Heart right ventricle (tissue), 16 donors: ENCODE measurements around the gene FBXO33. TPM values are rescaled to one million over a fixed set of nuclear protein-coding genes. Genes with fewer than 3 reads are reported as not detected.

ENCODE experiments used
- ATAC-seq, 8 donors: fragments of 200-7000 bp; cut with Tn5 transposase; one replicate each; pipeline ENCODE4 v1.9.1; 2020; ENCODE audit warnings: mild to moderate bottlenecking in 8 of 8, moderate library complexity in 8 of 8, moderate number of reproducible peaks in 1 of 8
- DNase-seq, 2 donors: peaks; one replicate each; pipeline ENCODE4 v3.0.0-alpha.2; 2020
- H3K27ac ChIP-seq, 10 donors: fragments of 200-600 bp; sonication (generic) in 2 of 10; one replicate each; pipeline versions ENCODE4 v1.5.0 to v1.8.0; 2020 to 2022; ENCODE audit warnings: mild to moderate bottlenecking in 3 of 10
- H3K27me3 ChIP-seq, 7 donors: fragments of 200-600 bp; one replicate each; pipeline ENCODE4 v1.8.0; 2021 to 2022; ENCODE audit warnings: mild to moderate bottlenecking in 2 of 7
- H3K36me3 ChIP-seq, 9 donors: fragments of 200-600 bp; sonication (generic) in 1 of 9; one replicate each; pipeline versions ENCODE4 v1.5.0 to v1.8.0; 2020 to 2022; ENCODE audit warnings: mild to moderate bottlenecking in 2 of 9
- H3K4me1 ChIP-seq, 9 donors: fragments of 200-600 bp; sonication (generic) in 1 of 9; one replicate each; pipeline versions ENCODE4 v1.5.0 to v1.8.0; 2020 to 2022; ENCODE audit warnings: mild to moderate bottlenecking in 4 of 9
- H3K4me3 ChIP-seq, 10 donors: fragments of 200-600 bp; sonication (generic) in 2 of 10; one replicate each; pipeline versions ENCODE4 v1.5.0 to v1.8.0; 2020 to 2022; ENCODE audit warnings: mild to moderate bottlenecking in 7 of 10, moderate library complexity in 2 of 10
- H3K9me3 ChIP-seq, 11 donors: fragments of 200-600 bp in 10 of 11; sonication (generic) in 2 of 11; one replicate each; pipeline versions ENCODE4 v1.5.0 to v1.8.0; 2013 to 2022; ENCODE audit warnings: mild to moderate bottlenecking in 2 of 11, control low read depth in 1 of 11, moderate library complexity in 1 of 11
- CTCF ChIP-seq, 9 donors: fragments of 200-600 bp; sonication (generic) in 2 of 9; IDR thresholded peaks; one replicate each; pipeline versions ENCODE4 v1.5.0 to v1.8.0; 2021 to 2022; ENCODE audit warnings: antibody characterized with exemption in 9 of 9, mild to moderate bottlenecking in 5 of 9, moderate library complexity in 1 of 9
- WGBS, 2 donors: extraction: QIAGEN DNeasy Blood & Tissue Kit; methylation state at CpG; one replicate each; pipeline ENCODE4 v1.1.7; 2013; ENCODE audit warnings: inconsistent platforms in 1 of 2; 5-methylcytosine and 5-hydroxymethylcytosine counted together
- intact Hi-C, 10 donors: fragments of 100-400 bp; cut with DNase I; formaldehyde crosslinking; loops; one replicate each; pipeline versions ENCODE4 v1.11.1 to v1.14.2; 2022
- polyA plus RNA-seq, 2 donors: library from polyadenylated mRNA; stranded (reverse); fragments of 200-250 nt; gene quantifications; one replicate each; pipeline ENCODE4 v1.2.3, GENCODE V29; 2013
- total RNA-seq, 10 donors: library from RNA; stranded (reverse); fragmentation: NEBNext Ultra II Directional in 3 of 10; extraction: Animal tissue kit (Norgen Biotek cat#: 25700) in 3 of 10; gene quantifications; one replicate each; pipeline versions ENCODE4 v1.2.1 to v1.2.4, GENCODE V29; 2021 to 2023
- donor health status: Arrhythmogenic right ventricular cardiomyopathy.
- donor health status: ischemic (EF 13 %, LVEDD 7.1; RV severe dilation, severe dysfunction).
- donor health status: healthy with polysubstance abuse.
- donor health status: DM: no; HTN: yes; CAD: no.
- donor health status: DM: no; HTN: no; CAD: no.
- donor health status: ischemic (EF 25% LVEDD 6.9; RV normal size, moderate dysfunction).
- donor health status: ischemic (EF 25% LVEDD 5.7; RV mildly dilated, moderate dysfunction).
- donor health status: healthy.
- donor health status: DM: yes; HTN: yes; CAD: no.
- donor health status: Ischemic cardiomyopathy.
- donor health status: ischemic (EF 35%, LVEDD 5.7; RV mildly dilated, moderate dysfunction).
- donor health status: nonischemic (EF 11% LVEDD 7.7; RV severe dilation, severe dysfunction).
- donor health status: DM: yes; HTN: yes; CAD: no.
- donor health status: PGD.
- donor health status: ischemic (EF 29% LVEDD 5.4; RV normal size, mild dysfunction).
- donor health status: nonischemic (EF 23%, LVEDD 6.1; RV moderate dilation, normal function).

The FBXO33 gene
- total and polyA plus RNA-seq, 12 donors, result 2.8 to 6.8 (median 4.8) TPM

- Histone ChIP-seq H3K27ac (no peak overlapping the region), H3K4me3 (no peak overlapping the region), H3K9me3 (peaks cover 0 to 9% (median 0%) of the 10 kb centered on the region in 11 donors), H3K36me3 (no peaks in the 10 kb centered on the region), H3K4me1 (peaks cover 0 to 8% (median 0%) of the 10 kb centered on the region in 9 donors), H3K27me3 (no peaks in the 10 kb centered on the region)
- no peak for TF ChIP-seq CTCF (IDR thresholded peaks at IDR 0.05)
- 95 to 99% methylated on average over 1 of the region's 1 CpG for WGBS, 2 donors
- no peak for DNase-seq
- intact Hi-C loops, result no loop called here
- ATAC-seq, result no peak
Observed at GRCh38 chr14:39446131-39446744, 14.0 kb upstream of the FBXO33 start.

- Histone ChIP-seq H3K27me3 (no peaks in the 10 kb centered on the region), H3K4me1 (peaks cover 0 to 2% (median 0%) of the 10 kb centered on the region in 9 donors), H3K4me3 (no peak overlapping the region), H3K36me3 (no peaks in the 10 kb centered on the region), H3K27ac (no peak overlapping the region), H3K9me3 (peaks cover 0 to 15% (median 0%) of the 10 kb centered on the region in 11 donors)
- WGBS, 2 donors, result 94% methylated on average over 14 of the region's 14 CpGs
- TF ChIP-seq CTCF (IDR thresholded peaks at IDR 0.05), result no peak
- intact Hi-C loops, result no loop called here
- DNase-seq, result no peak
- ATAC-seq, result peak in 2 of 8 donors; percentile 41 to 51
Observed at GRCh38 chr14:39442293-39442692, 10.1 kb upstream of the FBXO33 start.

GRCh38 chr14:39441805-39442204 is 9.6 kb upstream of the FBXO33 start:
- intact Hi-C loops, result no loop called here
- TF ChIP-seq CTCF (IDR thresholded peaks at IDR 0.05), result no peak
- DNase-seq, result no peak
- Histone ChIP-seq H3K4me1 (no peaks in the 10 kb centered on the region), H3K27ac (no peak overlapping the region), H3K27me3 (no peaks in the 10 kb centered on the region), H3K36me3 (no peaks in the 10 kb centered on the region), H3K9me3 (peaks cover 0 to 15% (median 0%) of the 10 kb centered on the region in 11 donors), H3K4me3 (no peak overlapping the region)
- 97 to 98% methylated on average over 6 of the region's 6 CpGs for WGBS, 2 donors
- ATAC-seq, result no peak

- no peak for TF ChIP-seq CTCF (IDR thresholded peaks at IDR 0.05)
- Histone ChIP-seq H3K36me3 (no peaks in the 10 kb centered on the region), H3K27me3 (no peaks in the 10 kb centered on the region), H3K9me3 (peaks cover 0 to 15% (median 0%) of the 10 kb centered on the region in 11 donors), H3K27ac (no peak overlapping the region), H3K4me3 (no peak overlapping the region), H3K4me1 (no peaks in the 10 kb centered on the region)
- 97 to 98% methylated on average over 5 of the region's 5 CpGs for WGBS, 2 donors
- intact Hi-C loops, result no loop called here
- ATAC-seq (no peak), DNase-seq (no peak)
Observed at GRCh38 chr14:39440975-39441374, 8.7 kb upstream of the FBXO33 start.
